Endodermal cell (in vitro differentiated cells): ENCODE measurements around the gene KLK1. TPM values are rescaled to one million over a fixed set of nuclear protein-coding genes. Genes with fewer than 3 reads are reported as not detected.
"Not testable (repeated sequence)": the region's sequence is repeated elsewhere in the genome, so short reads cannot be mapped to it uniquely, and the experiment has no call there.

ENCODE experiments used
- DNase-seq: peaks from one replicate; pipeline ENCODE4 v3.0.0-alpha.2; 2017
- H3K27ac ChIP-seq: 2 replicates; pipeline ENCODE4 v1.5.1; 2013; ENCODE audit warnings: mild to moderate bottlenecking, low read depth, low read length, moderate library complexity
- H3K27me3 ChIP-seq: 2 replicates; pipeline ENCODE4 v1.6.1; 2013; ENCODE audit warnings: mild to moderate bottlenecking, low read length, moderate library complexity; ENCODE audit not compliant: insufficient read depth, control insufficient read depth, poor library complexity, severe bottlenecking
- H3K36me3 ChIP-seq: 2 replicates; pipeline ENCODE4 v1.7.0; 2013; ENCODE audit warnings: mild to moderate bottlenecking, low read length, moderate library complexity; ENCODE audit not compliant: control insufficient read depth, insufficient read depth
- H3K4me1 ChIP-seq: one replicate; pipeline ENCODE4 v1.7.0; 2013; ENCODE audit warnings: low read length; ENCODE audit not compliant: control insufficient read depth, insufficient read depth
- H3K4me3 ChIP-seq: 2 replicates; pipeline ENCODE4 v1.5.1; 2013; ENCODE audit warnings: mild to moderate bottlenecking, low read length, moderate library complexity
- H3K9ac ChIP-seq: 2 replicates; pipeline ENCODE4 v1.6.1; 2013; ENCODE audit warnings: mild to moderate bottlenecking, low read length, moderate library complexity; ENCODE audit not compliant: poor library complexity, severe bottlenecking; ENCODE audit errors: extremely low read depth
- H3K9me3 ChIP-seq: 2 replicates; pipeline ENCODE4 v1.6.1; 2013; ENCODE audit warnings: mild to moderate bottlenecking, low read length, moderate library complexity; ENCODE audit not compliant: control insufficient read depth
- H3K27ac Mint-ChIP-seq: 2 replicates; pipeline ENCODE4 v1.8.0; 2020; ENCODE audit warnings: mixed read lengths
- H3K27me3 Mint-ChIP-seq: 2 replicates; pipeline ENCODE4 v1.8.0; 2021; ENCODE audit warnings: mild to moderate bottlenecking, mixed read lengths; ENCODE audit not compliant: insufficient read depth
- H3K36me3 Mint-ChIP-seq: 2 replicates; pipeline ENCODE4 v1.8.0; 2020; ENCODE audit warnings: low read depth, mixed read lengths
- H3K4me1 Mint-ChIP-seq: 2 replicates; pipeline ENCODE4 v1.8.0; 2020; ENCODE audit warnings: mixed read lengths
- H3K4me3 Mint-ChIP-seq: 2 replicates; pipeline ENCODE4 v1.8.0; 2020; ENCODE audit warnings: mild to moderate bottlenecking, moderate library complexity, mixed read lengths
- H3K9me3 Mint-ChIP-seq: 2 replicates; pipeline ENCODE4 v1.8.0; 2020; ENCODE audit warnings: mild to moderate bottlenecking, mixed read lengths
- CTCF ChIP-seq: fragments of 200-600 bp; sonication (generic); conservative IDR thresholded peaks from 2 replicates; pipeline ENCODE4 v1.5.0; 2021; ENCODE audit warnings: antibody characterized with exemption, mild to moderate bottlenecking
- WGBS, 2 experiments: methylation state at CpG; one replicate each; pipeline versions ENCODE4 v1.1.5 to v1.1.7; 2013; ENCODE audit warnings: missing lambda C conversion rate in 2 of 2, mixed read lengths in 1 of 2; ENCODE audit not compliant: insufficient coverage in 1 of 2, insufficient read length in 1 of 2; 5-methylcytosine and 5-hydroxymethylcytosine counted together
- total RNA-seq, 2 donors: library from RNA; stranded (reverse); fragmentation: NEBNext Ultra II Directional in 1 of 2; extraction: Animal tissue kit (Norgen Biotek cat#: 25700) in 1 of 2; gene quantifications; 2 replicates in 1 of 2; 3 replicates in 1 of 2; pipeline ENCODE4 v1.2.1, GENCODE V29; 2021

KLK1 gene
- total RNA-seq, 2 donors from 2014 or later: 0.75 to 0.82 TPM

DNA sequence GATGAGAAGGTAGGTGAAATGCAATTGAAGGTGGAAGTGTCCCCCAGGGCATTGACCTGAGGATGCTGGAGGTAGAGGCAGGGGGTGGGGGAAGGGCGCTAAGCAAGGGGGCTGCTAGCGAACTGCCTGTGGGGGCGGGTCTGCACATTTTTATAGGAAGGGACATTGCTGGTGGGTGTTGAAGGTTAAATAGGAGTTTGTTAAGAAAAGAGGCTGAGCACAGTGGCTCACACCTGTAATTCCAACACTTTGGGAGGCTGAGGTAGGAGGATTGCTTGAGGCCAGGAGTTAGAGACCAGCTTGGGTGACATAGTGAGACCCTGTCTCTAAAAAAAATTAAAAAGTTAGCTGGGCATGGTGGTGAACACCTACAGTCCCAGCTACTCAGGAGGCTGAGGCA lies 38.9 kb downstream of the KLK1 start:
- no peak for DNase-seq
- Histone ChIP-seq H3K9me3 (no peaks in the 10 kb centered on the region), H3K9ac (no peak overlapping the region), H3K27ac (no peak overlapping the region), H3K4me3 (no peak overlapping the region), H3K4me1 (no peaks in the 10 kb centered on the region), H3K36me3 (no peaks in the 10 kb centered on the region), H3K27me3 (peaks cover 11% of the 10 kb centered on the region)
- no peak for TF ChIP-seq CTCF
- WGBS, 2 experiments: 96% methylated on average over 3 of the region's 3 CpGs; no CpG with 5 or more reads in 1 of the 2 experiments
- Mint-ChIP-seq H3K27ac (no peak overlapping the region), H3K9me3 (no peaks in the 10 kb centered on the region), H3K36me3 (no peaks in the 10 kb centered on the region), H3K27me3 (peaks cover 61% of the 10 kb centered on the region), H3K4me1 (no peaks in the 10 kb centered on the region), H3K4me3 (no peak overlapping the region)

- H3K36me3 ChIP-seq, H3K9me3 Mint-ChIP-seq, DNase-seq, H3K4me1 Mint-ChIP-seq, H3K4me1 ChIP-seq, H3K27ac ChIP-seq, H3K36me3 Mint-ChIP-seq, H3K4me3 Mint-ChIP-seq, H3K9me3 ChIP-seq, H3K27ac Mint-ChIP-seq, H3K9ac ChIP-seq, H3K4me3 ChIP-seq: not testable (repeated sequence)
- H3K27me3 Mint-ChIP-seq: peaks cover 70% of the 10 kb centered on the region
- peaks cover 20% of the 10 kb centered on the region for H3K27me3 ChIP-seq
- WGBS, 2 experiments: 48 to 53% methylated on average over 8 of the region's 8 CpGs
Measured at GRCh38 chr19:50783848-50784152, 39.8 kb downstream of the KLK1 start.

DNA sequence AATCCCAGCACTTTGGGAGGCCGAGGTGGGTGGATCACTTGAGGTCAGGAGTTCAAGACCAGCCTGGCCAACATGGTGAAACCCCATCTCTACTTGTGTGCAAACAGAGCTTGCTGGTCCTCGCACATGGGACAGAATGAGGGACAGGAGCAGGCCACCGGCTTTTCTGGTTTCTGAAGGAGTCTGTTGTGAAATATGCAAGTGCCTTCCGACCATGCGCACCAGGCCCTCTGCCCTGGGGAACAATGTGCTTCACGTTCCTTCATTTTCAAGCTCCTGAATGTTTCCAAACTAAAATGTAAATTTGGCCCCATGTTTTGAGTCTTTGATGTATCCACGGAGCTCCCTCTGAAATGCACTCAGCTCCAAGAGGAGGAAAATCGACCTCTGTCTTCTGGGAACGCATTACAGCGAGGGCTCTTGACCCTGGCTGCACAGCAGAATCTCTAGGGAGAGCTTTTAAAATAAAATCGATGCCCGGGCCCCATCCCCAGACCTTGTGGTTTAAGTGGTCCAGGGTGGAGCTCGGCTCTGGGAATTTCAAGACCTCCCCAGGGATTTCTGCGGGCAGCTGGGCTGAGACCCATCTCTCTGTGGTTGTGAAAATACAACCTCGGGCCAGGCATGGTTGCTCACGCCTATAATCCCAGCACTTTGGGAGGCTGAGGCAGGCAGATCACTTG lies 42.7 kb downstream of the KLK1 start:
- Histone ChIP-seq H3K27me3 (peaks cover 39% of the 10 kb centered on the region), H3K36me3 (no peaks in the 10 kb centered on the region), H3K9ac (no peak overlapping the region), H3K9me3 (no peaks in the 10 kb centered on the region), H3K27ac (no peak overlapping the region), H3K4me3 (no peak overlapping the region), H3K4me1 (no peaks in the 10 kb centered on the region)
- WGBS, 2 experiments: 82 to 85% methylated on average over 13 to 16 of the region's 16 CpGs
- Mint-ChIP-seq H3K4me3 (no peak overlapping the region), H3K27ac (no peak overlapping the region), H3K9me3 (no peaks in the 10 kb centered on the region), H3K36me3 (no peaks in the 10 kb centered on the region), H3K4me1 (peaks cover 5% of the 10 kb centered on the region), H3K27me3 (peaks cover 83% of the 10 kb centered on the region)
- TF ChIP-seq CTCF: no peak
- DNase-seq: no peak
